ENCODE results near the gene IFI30. TPM values are rescaled to one million over a fixed set of nuclear protein-coding genes. Genes with fewer than 3 reads are reported as not detected.
"Not testable (repeated sequence)": the region's sequence is repeated elsewhere in the genome, so short reads cannot be mapped to it uniquely, and the experiment has no call there.

Gene IFI30
- total RNA-seq, 1 donor from 2014 or later = not detected

GRCh38 chr19:18205200-18205892 lies 31.7 kb downstream of the IFI30 start:
- no peak for DNase-seq (ENCODE audit: extremely low spot score, unreplicated experiment)
- Mint-ChIP-seq H3K4me1 (ENCODE audit: unreplicated experiment) (peaks cover 27% of the 10 kb centered on the region), H3K27me3 (ENCODE audit: unreplicated experiment) (no peaks in the 10 kb centered on the region), H3K4me3 (ENCODE audit: unreplicated experiment) (peak overlapping the region; percentile 86), H3K36me3 (ENCODE audit: unreplicated experiment) (no peaks in the 10 kb centered on the region), H3K9me3 (ENCODE audit: unreplicated experiment) (no peaks in the 10 kb centered on the region), H3K27ac (ENCODE audit: unreplicated experiment) (peak overlapping the region; percentile 97)
- TF ChIP-seq, protein P1, sequence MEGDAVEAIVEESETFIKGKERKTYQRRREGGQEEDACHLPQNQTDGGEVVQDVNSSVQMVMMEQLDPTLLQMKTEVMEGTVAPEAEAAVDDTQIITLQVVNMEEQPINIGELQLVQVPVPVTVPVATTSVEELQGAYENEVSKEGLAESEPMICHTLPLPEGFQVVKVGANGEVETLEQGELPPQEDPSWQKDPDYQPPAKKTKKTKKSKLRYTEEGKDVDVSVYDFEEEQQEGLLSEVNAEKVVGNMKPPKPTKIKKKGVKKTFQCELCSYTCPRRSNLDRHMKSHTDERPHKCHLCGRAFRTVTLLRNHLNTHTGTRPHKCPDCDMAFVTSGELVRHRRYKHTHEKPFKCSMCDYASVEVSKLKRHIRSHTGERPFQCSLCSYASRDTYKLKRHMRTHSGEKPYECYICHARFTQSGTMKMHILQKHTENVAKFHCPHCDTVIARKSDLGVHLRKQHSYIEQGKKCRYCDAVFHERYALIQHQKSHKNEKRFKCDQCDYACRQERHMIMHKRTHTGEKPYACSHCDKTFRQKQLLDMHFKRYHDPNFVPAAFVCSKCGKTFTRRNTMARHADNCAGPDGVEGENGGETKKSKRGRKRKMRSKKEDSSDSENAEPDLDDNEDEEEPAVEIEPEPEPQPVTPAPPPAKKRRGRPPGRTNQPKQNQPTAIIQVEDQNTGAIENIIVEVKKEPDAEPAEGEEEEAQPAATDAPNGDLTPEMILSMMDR (IDR thresholded peaks at IDR 0.05) = no peak

- Mint-ChIP-seq H3K27ac (ENCODE audit: unreplicated experiment) (peak overlapping the region; percentile 97), H3K27me3 (ENCODE audit: unreplicated experiment) (peaks cover 2% of the 10 kb centered on the region), H3K4me3 (ENCODE audit: unreplicated experiment) (peak overlapping the region; percentile 86), H3K36me3 (ENCODE audit: unreplicated experiment) (no peaks in the 10 kb centered on the region), H3K9me3 (ENCODE audit: unreplicated experiment) (no peaks in the 10 kb centered on the region), H3K4me1 (ENCODE audit: unreplicated experiment) (peaks cover 27% of the 10 kb centered on the region)
- no peak for DNase-seq (ENCODE audit: extremely low spot score, unreplicated experiment)
- TF ChIP-seq, protein P1 (IDR thresholded peaks at IDR 0.05) = no peak
These were observed 32.4 kb downstream of the IFI30 start for GRCh38 chr19:18206018-18206417.

DNA sequence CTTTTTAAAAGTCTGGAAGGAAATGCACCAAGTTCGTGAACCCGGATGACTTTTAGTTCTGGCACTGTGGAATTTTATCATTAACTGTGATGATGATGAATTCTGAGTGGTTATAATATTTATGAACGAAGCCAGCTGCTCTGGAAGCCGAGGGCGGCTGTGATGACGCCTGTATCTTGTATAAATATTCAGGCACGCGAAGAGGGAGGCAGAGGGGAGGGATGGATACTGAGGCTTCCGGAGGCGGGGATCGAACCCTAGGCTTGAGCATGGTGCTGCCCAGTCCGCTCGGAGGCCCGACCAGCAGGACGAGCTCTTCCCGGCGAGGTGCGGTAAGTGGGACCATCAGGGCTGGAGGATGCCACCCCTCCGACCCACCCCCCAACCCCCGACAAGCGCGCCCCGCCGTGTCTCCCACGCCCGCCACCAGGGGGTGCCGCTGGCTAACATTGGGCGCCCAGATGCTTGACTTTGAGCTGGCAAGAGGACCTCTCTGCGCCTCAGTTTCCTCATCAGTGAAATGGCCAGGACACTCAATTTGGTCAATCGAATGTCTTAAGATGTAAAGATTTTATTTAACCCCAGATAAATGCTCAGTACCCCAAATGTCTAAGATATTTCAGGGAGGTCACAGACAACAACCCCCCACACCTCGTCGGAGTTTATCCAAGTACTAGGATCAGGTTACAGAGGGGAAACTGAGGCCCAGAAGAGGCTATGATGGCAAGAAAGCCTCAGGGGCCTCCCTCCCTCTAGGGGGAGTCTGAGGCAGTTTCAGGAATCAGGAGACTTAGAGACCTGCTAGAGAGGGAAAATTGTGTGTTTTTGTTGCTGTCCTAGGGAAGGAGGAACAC lies 34.7 kb downstream of the IFI30 start:
- Mint-ChIP-seq H3K27ac (ENCODE audit: unreplicated experiment) (no peak overlapping the region), H3K4me1 (ENCODE audit: unreplicated experiment) (peaks cover 23% of the 10 kb centered on the region), H3K36me3 (ENCODE audit: unreplicated experiment) (no peaks in the 10 kb centered on the region), H3K9me3 (ENCODE audit: unreplicated experiment) (no peaks in the 10 kb centered on the region), H3K4me3 (ENCODE audit: unreplicated experiment) (no peak overlapping the region), H3K27me3 (ENCODE audit: unreplicated experiment) (peaks cover 3% of the 10 kb centered on the region)
- DNase-seq (ENCODE audit: extremely low spot score, unreplicated experiment) = no peak
- TF ChIP-seq, protein P1 (IDR thresholded peaks at IDR 0.05) = peak; percentile 71

- not testable (repeated sequence) for H3K27me3 Mint-ChIP-seq (ENCODE audit: unreplicated experiment); H3K4me3 Mint-ChIP-seq (ENCODE audit: unreplicated experiment); H3K36me3 Mint-ChIP-seq (ENCODE audit: unreplicated experiment); H3K27ac Mint-ChIP-seq (ENCODE audit: unreplicated experiment); H3K9me3 Mint-ChIP-seq (ENCODE audit: unreplicated experiment); DNase-seq (ENCODE audit: extremely low spot score, unreplicated experiment)
- H3K4me1 Mint-ChIP-seq (ENCODE audit: unreplicated experiment) = peaks cover 16% of the 10 kb centered on the region
These were observed 36.3 kb downstream of the IFI30 start for GRCh38 chr19:18209912-18210311.

DNA sequence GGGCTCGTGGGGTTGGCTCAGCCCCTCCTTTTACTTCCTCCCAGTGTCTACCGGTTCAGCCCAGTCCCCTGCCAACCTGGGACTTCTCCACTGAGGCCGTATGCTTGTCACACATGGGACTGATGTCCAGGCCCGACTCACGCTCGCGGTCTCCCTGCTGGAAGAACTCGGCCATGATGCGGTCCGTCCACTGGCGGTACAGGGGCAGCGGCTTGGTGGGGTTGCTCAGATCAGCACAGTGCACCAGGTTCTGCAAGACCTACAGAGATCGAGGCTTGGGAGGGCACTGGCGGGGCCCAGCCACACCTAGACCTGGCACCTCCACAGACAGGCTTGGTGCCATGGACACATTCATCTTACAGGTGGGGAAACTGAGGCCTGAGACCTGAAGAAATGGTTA lies 38.1 kb downstream of the IFI30 start:
- H3K4me1 Mint-ChIP-seq (ENCODE audit: unreplicated experiment) = peaks cover 5% of the 10 kb centered on the region
- TF ChIP-seq, protein P1 (IDR thresholded peaks at IDR 0.05) = no peak
- DNase-seq (ENCODE audit: extremely low spot score, unreplicated experiment) = no peak
- H3K36me3 Mint-ChIP-seq (ENCODE audit: unreplicated experiment) = no peaks in the 10 kb centered on the region
- H3K27ac Mint-ChIP-seq (ENCODE audit: unreplicated experiment) = no peak overlapping the region
- H3K9me3 Mint-ChIP-seq (ENCODE audit: unreplicated experiment) = no peaks in the 10 kb centered on the region
- peaks cover 3% of the 10 kb centered on the region for H3K27me3 Mint-ChIP-seq (ENCODE audit: unreplicated experiment)
- no peak overlapping the region for H3K4me3 Mint-ChIP-seq (ENCODE audit: unreplicated experiment)
